Fibroblast of mammary gland (primary cell): ENCODE results near the gene HMGXB3.

Source experiments
- DNase-seq: peaks from one replicate; pipeline ENCODE4 v3.0.0-alpha.2; 2010; ENCODE audit warnings: low read depth
- H3K4me3 ChIP-seq: 2 replicates; pipeline ENCODE4 v1.5.1; 2011; ENCODE audit warnings: low read depth, mild to moderate bottlenecking, low read length, moderate library complexity; ENCODE audit not compliant: control insufficient read depth
- CTCF ChIP-seq: conservative IDR thresholded peaks from 2 replicates; pipeline ENCODE4 v1.5.1; 2011; ENCODE audit warnings: low read depth, low read length, inconsistent platforms; ENCODE audit not compliant: control insufficient read depth, insufficient read depth

HMGXB3 gene

GRCh38 chr5:149990518-149991376 lies 9.8 kb upstream of the HMGXB3 start:
- peak; percentile 95 for TF ChIP-seq CTCF
- H3K4me3 ChIP-seq: no peak overlapping the region
- peak; percentile 74 for DNase-seq

- no peak for TF ChIP-seq CTCF
- H3K4me3 ChIP-seq: no peak overlapping the region
- no peak for DNase-seq
Measured at GRCh38 chr5:149993471-149993870, 7.1 kb upstream of the HMGXB3 start.

- TF ChIP-seq CTCF: no peak
- no peak overlapping the region for H3K4me3 ChIP-seq
- no peak for DNase-seq
Measured at GRCh38 chr5:149995385-149996204, 4.9 kb upstream of the HMGXB3 start.

GRCh38 chr5:149996205-149996890 lies 4.2 kb upstream of the HMGXB3 start:
- no peak for TF ChIP-seq CTCF
- H3K4me3 ChIP-seq: no peak overlapping the region
- no peak for DNase-seq

GRCh38 chr5:149998281-149998680 lies 2.3 kb upstream of the HMGXB3 start:
- TF ChIP-seq CTCF: no peak
- no peak overlapping the region for H3K4me3 ChIP-seq
- DNase-seq: no peak

GRCh38 chr5:149999359-149999758 lies 1.2 kb upstream of the HMGXB3 start:
- no peak for TF ChIP-seq CTCF
- peak overlapping the region; percentile 89 for H3K4me3 ChIP-seq

More at GRCh38 chr5:149999359-149999758, 1.2 kb upstream of the HMGXB3 start:
- DNase-seq: no peak
